PC-9 (cell line): ENCODE data around the gene PRKG1.

ENCODE experiments used
- EZH2 ChIP-seq: fragments of 200-600 bp; sonication (generic); IDR thresholded peaks from 2 replicates; pipeline ENCODE4 v1.8.0; 2017; ENCODE audit warnings: antibody characterized with exemption, low read depth
- TF ChIP-seq, protein P1 (sequence below): fragments of 200-600 bp; sonication (generic); conservative IDR thresholded peaks from 2 replicates; pipeline ENCODE4 v1.6.1; 2017; ENCODE audit warnings: mixed run types, antibody characterized with exemption, mild to moderate bottlenecking, moderate library complexity

GRCh38 chr10:51860257-51860656 lies 786.0 kb downstream of the PRKG1 start:
- TF ChIP-seq EZH2 = no peak
- TF ChIP-seq, protein P1, sequence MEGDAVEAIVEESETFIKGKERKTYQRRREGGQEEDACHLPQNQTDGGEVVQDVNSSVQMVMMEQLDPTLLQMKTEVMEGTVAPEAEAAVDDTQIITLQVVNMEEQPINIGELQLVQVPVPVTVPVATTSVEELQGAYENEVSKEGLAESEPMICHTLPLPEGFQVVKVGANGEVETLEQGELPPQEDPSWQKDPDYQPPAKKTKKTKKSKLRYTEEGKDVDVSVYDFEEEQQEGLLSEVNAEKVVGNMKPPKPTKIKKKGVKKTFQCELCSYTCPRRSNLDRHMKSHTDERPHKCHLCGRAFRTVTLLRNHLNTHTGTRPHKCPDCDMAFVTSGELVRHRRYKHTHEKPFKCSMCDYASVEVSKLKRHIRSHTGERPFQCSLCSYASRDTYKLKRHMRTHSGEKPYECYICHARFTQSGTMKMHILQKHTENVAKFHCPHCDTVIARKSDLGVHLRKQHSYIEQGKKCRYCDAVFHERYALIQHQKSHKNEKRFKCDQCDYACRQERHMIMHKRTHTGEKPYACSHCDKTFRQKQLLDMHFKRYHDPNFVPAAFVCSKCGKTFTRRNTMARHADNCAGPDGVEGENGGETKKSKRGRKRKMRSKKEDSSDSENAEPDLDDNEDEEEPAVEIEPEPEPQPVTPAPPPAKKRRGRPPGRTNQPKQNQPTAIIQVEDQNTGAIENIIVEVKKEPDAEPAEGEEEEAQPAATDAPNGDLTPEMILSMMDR = no peak
